Hematopoietic multipotent progenitor cell treated with erythropoietin and hydrocortisone succinate and interleukin-3 and kit ligand, for 15 days (in vitro differentiated cells): ENCODE measurements around the gene CABLES1.

Source experiments
- DNase-seq: peaks from one replicate; pipeline ENCODE4 v3.0.0-alpha.2; 2015; ENCODE audit warnings: low spot score

The CABLES1 gene

DNA sequence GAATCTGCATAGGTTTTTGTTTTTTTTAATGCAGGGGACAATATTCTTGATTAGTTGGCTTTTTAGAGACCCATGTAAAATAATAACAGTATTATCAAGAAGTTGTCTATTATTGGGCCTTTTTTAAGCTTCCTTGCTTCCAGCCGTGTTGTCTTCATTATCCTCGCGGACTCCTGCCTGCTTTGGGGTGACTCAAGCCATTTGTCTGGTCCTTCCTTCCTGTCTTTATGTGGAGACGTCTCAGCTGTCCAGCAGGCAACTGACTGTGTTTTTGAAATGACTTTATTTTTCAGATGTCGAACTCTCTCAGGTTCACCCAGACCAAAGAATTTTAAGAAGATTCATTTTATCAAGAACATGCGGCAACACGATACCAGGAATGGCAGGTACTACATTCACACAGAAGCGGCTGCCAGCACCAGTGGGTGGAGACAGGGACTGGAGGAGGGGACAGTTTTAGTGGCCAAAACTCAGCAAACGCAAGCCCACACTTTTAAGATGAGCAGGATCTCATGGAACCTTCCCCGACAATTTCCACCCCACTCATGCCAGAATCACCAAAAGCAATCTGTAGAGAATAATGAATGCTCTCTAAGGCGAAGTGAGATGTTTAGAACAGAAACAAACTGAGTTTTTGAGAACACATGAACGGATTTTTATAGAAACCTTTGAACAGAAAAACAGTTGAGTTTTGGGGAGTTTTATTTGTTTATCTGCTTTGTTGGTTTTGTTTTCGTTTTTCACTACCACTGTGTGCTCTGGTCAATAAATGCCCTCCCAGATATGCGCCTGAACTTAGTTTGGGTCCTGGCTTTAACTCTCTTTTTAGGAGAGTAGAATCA, 59.1 kb downstream of the CABLES1 start:
- DNase-seq: no peak

DNA sequence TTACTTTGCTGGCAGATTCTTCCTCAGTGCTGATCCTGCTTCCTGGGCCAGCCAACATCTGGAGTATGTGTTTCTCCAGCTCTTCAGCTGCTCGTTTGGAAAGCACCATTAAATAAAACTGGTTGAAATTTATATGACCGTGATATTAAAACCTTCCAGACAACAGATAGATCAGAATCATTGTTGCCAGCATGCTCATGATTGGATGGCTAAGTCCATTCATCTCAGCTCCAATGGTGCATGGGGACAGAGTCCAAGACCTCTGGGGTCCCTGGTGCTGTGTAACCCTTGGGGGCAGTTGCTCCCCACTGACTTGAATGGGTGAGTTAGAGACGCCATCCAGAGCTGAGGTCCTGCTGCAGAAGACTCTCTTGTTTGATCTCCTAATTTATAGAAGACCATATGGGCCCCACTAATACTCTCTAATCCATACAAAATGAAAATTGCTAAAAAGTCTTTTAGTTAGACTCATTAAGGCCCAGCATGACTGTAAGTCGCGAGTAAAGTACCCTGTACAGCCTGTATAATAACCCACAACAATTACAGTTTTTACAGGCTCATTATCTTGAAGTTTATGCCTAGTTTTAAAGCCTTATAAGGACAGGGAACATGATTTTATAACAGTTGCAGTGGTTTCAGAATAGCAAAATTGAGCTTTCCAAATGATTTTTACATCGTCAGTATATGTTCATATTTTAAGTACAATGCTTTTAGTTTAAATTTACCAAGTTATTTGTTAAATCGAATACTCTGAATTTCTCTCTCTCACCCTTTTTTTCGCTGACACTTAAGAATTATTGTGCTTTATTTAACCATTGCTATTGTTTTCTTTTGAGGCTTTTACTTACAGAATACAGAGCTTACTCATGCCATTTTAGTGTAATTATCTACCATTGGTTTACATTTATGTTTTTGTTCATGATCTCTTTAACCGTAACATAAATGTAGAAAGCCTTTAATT, 60.0 kb downstream of the CABLES1 start:
- no peak for DNase-seq

DNA sequence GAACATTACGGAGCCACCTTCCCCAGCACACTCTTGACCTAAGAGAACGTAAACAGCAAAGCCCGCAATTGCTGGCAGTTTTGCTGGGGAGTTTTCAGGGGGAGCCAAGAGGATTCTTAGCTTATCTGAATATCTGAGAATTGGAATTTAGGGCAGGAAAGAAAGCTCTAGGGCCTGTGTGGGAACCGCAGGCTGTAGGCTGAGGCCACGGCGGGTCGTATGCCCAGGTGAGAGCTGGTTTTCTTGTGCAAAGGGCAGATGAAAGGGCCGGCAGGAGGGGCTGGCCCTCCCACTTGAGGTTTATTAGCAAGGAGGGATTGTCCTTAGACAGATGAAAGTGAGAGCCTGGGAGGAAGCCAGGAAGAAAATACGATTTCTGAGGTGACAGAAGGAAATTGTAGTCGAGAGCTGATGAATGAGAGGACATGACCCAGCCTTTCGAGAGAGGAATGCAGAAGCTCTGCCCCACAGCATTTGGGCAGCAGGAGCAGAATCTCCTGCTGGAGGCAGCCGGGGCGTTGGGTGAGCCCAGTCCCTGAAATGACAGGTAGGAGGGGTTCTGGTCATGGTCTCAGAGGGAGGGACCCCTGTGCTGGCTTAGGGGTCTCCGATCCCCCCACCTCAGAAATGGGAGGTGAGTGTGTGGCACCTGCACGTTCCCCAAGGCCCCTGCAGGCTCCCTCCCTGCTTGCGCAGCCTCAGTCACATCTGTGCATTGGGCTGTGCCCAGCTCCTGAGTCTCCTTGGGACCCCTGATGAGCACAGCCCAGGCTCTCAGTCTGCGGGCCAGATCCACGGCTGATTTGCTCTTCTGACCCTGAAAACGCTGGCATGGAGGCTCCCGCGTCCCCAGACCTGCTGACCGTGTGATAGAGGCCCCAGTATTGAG, 61.1 kb downstream of the CABLES1 start:
- DNase-seq: no peak

DNA sequence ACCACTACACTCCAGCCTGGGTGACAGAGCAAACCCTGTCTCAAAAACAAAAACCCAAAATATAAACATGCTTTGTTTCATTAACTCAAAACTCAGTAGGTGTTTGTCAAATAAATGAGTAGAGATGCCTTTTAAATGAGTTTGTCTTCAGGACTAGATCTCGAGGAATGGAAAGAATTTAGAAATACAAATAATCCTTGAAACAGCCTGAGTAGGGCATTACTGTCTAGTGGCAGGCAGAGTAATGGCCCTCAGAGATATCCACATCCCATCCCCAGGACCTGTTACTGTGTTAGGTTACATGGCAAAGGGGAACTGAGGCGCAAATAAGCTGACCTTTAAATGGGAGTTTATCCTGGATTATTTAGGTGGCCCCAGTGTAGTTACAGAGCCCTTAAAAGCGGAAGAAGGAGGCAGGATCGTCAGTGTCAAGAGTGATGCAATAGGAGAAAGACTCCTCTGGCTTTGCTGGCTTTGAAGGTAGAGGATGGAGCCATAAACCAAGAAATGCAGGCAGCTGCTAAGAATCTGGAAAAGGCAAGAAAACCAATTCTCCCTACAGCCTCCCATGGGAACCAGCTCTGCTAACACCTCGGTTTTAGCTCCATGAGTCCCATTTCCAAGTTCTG, 63.0 kb downstream of the CABLES1 start:
- DNase-seq: no peak

DNA sequence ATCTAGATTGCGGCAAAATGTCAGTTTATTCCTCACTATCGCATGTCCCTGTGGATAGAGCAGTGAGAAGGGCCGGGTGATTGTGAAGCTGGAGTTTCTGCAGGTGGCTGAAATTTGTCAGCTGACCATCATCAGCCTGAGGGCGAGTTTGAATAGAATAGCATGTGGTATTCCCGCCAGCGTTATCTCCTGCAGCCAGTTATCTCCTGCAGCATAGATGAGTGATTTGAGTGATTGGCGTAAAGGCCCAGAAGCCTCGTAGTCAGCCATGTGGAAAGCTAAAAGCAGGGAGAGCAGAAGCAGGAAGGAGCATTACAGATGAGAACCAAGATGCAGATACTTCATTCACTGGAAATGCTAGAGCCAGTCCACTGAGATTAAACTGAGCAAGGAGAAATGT, 65.5 kb downstream of the CABLES1 start:
- no peak for DNase-seq

DNA sequence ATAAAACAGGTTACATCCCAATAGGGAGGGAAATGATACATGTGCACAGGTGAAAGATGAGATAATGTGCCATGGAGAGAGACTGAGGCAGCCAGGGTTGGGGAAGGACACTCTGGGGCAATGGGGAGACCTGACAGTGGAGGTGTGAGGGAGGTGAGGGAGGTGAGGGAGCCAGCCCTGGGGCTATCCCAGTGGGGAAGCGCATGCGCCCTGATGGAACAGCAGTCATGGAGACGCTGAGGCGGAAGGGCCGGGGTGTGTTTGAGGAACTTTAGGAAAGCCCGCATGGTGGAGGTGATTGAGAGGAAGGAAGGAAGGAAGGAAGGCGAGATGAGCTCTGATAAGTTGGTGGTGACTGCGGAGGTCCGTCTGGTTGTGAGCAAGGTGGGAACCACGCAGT, 66.5 kb downstream of the CABLES1 start:
- DNase-seq: no peak

DNA sequence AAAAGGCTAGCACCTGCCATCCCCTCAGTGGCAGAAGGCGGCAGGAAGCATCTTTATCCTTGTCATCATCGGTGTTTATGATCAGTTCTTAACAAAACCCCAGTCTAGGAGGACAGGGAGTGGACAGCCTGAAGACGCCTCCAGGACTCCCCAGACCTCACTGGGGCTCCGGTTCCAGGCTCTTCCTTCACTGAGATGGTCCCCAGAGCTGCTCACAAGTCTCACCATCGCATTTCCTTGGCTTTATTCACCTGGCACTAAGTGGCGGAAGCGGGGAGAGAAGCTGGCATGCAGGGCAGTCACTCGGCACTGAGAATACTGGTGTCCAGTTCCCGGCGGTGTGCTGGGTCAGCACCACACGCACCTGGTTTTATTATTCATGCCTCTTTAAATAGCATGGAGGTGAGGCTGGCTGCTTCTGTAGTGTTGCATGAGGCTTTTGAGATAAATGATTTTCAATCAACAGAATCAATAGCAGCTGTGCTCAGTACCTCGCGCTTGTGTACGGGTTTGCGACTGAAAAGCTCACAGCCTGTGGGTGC, 68.7 kb downstream of the CABLES1 start:
- no peak for DNase-seq

DNA sequence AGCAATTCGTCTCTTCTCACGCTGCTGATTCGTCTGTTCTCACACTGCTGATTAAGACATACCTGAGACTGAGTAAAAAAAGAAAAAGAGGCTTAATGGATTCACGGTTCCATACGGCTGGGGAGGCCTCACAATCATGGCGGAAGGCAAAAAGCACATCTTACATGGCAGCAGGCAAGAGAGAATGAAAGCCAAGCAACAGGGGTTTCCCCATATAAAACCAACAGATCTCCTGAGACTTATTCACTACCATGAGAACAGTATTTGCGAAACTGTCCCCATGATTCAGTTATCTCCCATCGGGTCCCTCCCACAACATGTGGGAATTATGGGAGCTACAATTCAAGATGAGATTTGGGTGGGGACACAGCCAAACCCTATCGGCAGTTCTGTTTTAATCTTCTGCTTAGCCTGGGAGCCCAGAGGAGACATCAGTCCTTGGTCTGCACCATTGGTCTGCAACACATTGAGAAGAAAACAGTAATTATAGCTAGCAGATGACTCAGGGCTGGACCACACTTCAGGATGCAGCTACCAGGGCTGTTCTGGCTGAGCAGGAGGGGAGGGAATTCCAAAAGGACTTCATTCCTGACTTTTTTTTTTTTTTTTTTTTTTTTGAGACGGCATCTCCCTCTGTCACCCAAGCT, 69.4 kb downstream of the CABLES1 start:
- DNase-seq: no peak

DNA sequence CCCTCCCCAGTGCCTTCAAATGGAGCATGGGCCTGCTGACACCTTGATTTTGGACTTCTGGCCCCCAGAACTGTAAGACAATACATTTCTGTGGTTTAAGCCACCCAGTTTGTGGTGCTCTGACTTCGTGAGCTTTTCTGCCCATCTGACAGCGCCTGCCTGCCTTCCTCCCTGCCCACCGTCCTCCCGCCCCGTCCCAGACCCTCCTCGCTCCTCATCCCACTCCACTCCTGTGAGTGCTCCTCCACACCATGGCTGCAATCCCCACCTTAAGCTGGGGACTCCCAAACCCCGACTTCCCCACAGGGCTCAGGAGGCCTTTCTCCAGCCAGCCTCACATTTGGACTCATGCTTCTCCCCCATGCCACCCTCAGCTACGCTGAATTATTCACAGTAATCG, 70.7 kb downstream of the CABLES1 start:
- no peak for DNase-seq

DNA sequence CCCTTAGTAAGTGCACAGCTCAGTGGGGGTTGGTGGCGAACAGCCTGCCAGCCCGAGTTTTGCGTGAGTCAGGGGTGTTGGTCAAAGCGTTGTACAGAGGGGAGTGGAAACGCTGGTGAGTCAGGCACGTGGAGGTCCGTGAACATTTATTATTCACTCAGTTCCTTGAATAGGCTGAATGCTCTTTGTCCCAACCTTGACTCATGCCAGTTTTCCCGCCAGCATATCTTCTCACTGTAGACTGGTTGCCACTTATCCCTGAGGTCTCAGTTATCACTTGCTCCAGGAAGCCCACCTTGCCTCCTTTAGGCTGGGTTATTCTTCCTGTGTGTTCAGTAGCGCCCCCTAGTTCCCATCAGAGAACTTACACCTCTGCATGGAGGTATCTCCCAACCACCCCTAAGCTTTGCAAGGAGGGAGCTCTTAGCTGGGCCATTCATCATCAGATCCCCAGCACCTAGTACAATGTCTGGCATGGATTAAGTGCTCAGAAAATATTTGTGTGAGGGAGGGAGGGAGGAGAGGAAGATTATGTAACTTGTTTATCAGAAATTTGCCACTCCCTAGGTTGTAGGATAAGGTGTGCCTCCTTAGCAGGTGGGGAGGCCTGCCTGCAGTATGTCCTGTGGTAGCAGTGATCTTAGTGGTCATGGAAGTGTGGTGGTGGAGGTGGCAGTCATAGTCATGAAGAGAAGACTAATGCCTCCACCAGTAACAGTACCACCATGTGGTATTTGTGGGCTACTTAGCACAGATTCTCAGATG, 72.1 kb downstream of the CABLES1 start:
- DNase-seq: peak; percentile 17

DNA sequence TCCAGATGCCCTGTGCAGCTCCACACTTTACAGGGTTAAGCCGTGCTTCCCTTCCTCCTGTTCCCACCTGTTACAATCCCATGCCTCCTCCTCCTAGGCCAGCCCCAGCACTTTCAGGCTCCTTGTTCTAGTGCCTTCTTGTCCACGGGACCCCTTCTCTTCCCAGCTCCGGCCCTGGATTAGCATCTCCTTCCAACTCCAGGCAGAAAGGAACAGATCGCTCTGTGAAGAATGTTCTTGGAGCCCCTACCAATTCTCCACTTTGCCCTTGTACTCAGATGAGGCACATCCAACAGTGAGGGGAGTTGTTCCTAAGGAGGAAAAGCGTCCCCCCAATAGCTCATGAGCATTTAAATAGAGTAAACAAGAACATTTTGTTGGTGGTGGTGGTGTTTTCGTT, 72.7 kb downstream of the CABLES1 start:
- no peak for DNase-seq

DNA sequence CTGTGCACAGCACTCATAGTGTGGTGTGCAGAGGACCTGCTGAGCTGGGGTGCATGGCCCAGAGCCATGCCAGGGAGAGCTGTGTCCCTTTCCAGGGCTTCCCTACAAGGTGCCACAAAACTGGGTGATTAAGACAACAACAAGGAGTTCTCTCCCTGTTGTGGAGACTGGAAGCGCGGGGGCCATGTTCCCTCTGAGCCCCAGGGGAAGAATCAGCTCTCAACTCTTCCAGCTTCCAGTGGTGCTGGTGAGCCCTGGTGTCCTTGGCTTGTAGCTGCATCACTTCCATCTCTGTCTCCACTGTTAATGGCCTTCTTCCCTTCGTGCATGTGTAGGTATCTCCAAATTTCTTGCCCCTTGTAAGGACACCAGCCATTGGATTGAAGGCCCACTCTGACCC, 73.3 kb downstream of the CABLES1 start:
- DNase-seq: no peak

DNA sequence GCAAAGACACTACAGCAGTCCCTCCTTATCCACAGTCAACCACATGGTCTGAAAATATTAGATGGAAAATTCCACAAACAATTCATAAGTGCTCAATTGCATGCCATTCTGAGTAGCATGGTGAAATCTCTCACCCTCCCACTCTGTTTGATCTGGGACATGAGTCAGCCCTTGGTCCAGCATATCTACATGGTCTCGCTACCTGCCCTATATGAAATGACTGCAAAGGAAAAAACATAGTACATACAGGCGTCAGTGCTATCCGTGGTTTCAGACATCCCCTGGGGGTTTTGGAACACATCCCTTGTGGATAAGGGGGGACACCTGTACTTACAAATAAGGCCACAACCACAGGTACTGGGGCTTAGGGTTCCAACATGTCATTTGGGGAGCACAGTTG, 73.7 kb downstream of the CABLES1 start:
- DNase-seq: no peak

DNA sequence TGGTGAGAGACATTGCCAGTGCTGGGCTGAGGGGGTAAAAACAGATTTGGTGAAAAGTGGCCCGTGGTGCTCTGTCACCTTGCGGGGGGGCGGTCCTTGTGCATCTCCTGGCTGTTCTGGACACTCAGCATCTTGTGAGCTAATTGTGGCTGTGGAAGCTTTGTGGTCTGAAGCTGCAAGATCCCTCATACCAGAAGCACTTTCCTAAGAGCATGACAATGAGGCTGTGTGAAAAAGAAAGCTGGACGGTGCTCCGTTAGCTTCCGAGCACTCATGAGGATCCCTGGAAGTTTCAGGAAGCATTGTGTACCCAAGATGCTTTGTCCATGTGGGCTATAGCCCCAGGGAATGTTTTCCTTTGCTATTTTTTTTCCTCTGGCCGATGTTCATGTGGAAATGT, 74.5 kb downstream of the CABLES1 start:
- DNase-seq: no peak

DNA sequence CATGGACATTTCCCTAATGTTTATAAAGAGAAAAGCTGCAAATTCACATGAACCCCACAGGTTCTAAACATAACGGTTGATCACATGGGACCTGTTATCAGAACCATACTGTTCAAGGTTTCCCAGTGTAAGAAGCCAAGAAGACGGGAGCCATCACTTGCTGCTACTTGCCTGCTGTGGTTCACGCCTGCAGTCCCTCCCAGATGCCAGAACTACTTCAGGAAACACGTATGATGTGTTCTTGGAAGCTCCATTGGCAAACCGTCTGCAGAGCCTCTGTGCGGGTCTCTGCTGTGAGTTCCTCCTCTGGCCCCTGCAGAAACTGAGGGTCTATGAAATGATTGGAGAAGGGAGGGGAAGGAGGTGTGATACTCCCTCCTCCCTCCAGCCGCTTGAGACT, 75.2 kb downstream of the CABLES1 start:
- DNase-seq: no peak

DNA sequence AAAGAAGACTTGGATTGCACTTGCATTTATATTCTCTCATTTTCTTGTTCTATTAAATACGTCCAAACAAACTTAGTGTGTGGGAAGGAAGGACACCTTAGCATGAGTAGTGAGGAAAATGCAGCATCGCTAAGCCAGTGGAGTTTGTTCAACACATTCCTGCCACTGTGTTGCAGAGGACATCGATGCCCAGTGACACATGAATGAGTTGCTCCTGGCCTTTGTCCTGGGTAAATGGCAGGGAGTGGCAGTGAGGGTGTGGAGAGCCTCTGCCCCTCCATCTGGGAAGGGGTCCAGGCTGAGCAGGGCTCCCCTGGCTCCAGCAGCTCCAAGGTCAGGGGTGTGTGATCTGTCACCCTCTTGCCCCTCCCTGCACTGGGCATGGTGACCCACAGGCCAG, 75.9 kb downstream of the CABLES1 start:
- no peak for DNase-seq

DNA sequence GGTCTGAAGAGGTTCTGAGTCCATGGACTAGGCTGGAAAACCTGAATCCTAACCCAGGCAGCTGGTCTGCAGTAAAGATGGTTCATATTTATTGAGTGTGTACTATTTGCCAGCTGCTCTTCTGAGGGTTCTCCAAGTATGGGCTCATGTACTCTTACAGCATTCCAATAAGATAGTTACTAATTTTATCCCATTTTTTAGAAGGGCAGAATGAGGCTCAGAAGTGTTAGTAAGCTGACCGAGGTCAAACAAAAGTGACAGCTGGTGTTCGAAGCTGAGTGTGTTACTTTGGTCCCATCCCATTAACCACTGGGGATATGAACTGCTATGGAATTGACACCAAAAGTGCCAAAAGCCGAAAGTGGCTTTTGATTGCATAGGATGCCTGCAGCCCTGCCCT, 76.9 kb downstream of the CABLES1 start:
- no peak for DNase-seq

DNA sequence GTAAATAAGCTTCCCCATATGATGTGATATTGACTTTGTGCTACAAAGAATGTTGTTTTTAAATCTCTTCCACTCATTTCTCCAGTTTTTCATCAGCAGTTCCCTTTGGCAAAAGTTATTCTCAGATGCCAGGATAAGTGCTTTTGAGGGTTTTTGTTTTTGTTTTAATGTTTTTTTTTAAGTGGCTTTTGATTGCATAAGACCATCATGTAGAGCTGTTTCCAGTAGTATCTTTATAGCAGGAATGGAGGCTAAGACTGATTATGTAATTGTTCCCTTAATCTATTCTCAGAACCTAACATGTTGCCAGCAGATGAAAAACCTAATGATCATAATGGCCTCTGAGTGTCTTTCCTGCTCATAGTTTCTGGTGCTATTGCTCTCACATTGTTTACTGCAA, 77.9 kb downstream of the CABLES1 start:
- no peak for DNase-seq

DNA sequence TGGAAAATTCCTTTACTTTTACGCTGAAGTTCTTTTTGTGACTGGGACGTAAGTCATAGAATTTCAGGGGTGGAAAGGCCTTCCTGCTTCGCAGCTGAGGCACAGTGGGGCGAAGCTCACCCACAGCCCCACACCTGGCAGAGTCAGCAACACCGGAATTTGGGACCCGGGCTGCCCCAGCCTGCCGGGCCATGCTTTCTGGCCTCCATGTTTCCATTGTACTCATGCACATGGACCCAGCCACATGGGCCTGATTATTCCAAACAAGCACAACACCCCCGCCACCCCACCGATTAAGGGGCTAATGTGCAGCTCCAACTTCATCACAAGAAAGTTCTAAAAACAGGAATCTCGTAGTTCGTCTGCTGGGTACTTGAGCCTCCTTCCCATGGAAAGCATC, 82.5 kb downstream of the CABLES1 start:
- no peak for DNase-seq

DNA sequence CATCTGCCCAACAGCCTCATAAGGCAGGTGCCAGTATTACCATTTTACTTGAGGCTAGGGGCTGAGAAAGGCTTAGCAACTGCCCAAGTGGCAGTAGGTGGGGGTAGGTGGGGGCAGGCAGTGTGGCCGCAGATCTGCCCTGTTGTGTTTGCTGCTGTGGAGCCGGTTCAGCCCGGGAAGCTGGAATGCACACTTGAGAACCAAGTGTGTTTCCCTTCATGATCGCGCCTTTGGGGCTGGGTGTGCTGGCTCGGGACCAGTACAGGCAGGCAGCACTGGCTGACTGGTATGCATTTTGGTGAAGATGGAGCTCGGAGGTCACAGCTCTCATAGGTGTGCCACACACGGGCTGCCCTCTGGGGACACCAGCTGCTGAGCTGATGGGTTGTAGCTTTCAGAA, 85.1 kb downstream of the CABLES1 start:
- DNase-seq: no peak
